Limb (tissue), 2 donors: Measurements from ENCODE around the gene ASXL1.
A peak's percentile ranks its signal among the peaks of the same experiment; 100 is the strongest.
"Not testable (repeated sequence)": the region's sequence is repeated elsewhere in the genome, so short reads cannot be mapped to it uniquely, and the experiment has no call there.

ENCODE experiments used
- DNase-seq, 2 donors: peaks; one replicate each; pipeline ENCODE4 v3.0.0-alpha.2; 2016; ENCODE audit errors: extremely low spot score in 2 of 2

ASXL1 gene

GRCh38 chr20:32465901-32466675 lies 108.0 kb downstream of the ASXL1 start:
- DNase-seq: not testable (repeated sequence)

GRCh38 chr20:32466739-32467505 lies 108.8 kb downstream of the ASXL1 start:
- no peak for DNase-seq

- DNase-seq: peak in 1 of 2 donors; percentile 39
Measured at GRCh38 chr20:32467506-32468312, 109.6 kb downstream of the ASXL1 start.

- DNase-seq: no peak
Measured at GRCh38 chr20:32468313-32468640, 110.1 kb downstream of the ASXL1 start.

DNA sequence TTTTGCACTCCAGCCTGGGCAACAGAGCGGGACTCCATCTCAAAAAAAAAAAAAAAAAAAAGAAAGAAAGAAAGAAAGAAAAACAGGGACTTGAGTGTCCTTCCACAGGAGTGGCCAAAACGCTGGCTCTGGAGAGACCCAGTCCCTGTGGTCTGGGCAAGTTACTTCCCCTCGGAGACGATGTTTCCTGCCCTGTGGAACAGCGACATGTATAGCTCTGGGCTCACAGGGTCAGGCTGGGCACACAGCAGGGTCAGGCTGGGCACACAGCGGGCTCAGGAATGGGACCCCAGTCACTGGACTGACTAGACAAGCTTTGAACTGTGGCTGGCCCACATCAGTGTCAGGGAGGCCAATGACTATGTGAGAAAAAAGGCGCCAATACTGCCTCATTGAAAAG lies 110.7 kb downstream of the ASXL1 start:
- DNase-seq: no peak

GRCh38 chr20:32470025-32470861 lies 112.1 kb downstream of the ASXL1 start:
- DNase-seq: peak; percentile 20 to 71

DNA sequence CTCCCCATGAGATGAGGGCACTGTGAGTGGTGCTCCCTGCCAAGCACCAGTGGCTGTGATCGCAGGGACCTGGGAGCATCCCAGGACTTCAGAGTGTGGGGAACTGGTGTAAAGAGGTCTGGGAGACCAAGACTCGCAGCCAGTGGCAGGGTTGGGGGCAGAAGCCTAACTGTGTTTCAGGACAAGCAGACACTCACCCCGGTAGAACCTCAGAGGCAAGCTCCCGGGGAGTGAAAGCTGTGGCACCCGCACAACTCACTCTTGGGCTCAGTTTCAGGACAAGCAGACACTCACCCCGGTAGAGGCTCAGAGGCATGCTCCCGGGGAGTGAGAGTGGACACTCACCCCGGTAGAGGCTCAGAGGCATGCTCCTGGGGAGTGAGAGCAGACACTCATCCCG lies 112.8 kb downstream of the ASXL1 start:
- no peak for DNase-seq

DNA sequence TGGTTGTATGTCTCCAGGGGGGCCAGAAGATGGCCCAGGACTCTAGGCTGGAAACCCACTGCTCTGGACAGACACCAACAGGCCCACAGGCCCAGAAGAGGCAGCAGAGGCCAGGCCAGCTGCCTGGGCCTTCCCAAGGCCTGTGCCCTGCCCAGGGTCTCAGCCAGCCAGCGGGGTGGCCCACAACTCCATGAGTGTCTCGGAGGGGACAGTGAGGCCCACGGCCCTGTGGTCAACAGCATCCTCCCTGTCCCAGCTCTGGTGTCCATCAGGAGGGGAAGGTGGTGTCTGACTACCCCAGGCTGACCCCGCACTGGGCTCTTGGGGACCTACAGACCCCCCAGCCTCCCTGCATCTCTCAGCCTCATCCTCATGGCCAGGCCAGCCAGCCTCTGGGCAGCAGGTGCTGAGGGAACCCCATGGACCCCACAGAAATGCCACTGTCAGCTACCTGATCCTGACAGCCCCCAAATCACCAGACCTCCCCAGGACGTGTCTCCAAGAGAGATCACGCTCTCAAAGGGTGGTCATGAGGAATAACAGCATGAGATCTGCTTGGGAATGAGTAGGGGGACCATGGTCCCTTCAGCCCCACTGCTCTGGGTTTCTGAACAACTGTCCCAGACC lies 114.6 kb downstream of the ASXL1 start:
- no peak for DNase-seq

GRCh38 chr20:32473231-32474008 lies 115.3 kb downstream of the ASXL1 start:
- no peak for DNase-seq

DNA sequence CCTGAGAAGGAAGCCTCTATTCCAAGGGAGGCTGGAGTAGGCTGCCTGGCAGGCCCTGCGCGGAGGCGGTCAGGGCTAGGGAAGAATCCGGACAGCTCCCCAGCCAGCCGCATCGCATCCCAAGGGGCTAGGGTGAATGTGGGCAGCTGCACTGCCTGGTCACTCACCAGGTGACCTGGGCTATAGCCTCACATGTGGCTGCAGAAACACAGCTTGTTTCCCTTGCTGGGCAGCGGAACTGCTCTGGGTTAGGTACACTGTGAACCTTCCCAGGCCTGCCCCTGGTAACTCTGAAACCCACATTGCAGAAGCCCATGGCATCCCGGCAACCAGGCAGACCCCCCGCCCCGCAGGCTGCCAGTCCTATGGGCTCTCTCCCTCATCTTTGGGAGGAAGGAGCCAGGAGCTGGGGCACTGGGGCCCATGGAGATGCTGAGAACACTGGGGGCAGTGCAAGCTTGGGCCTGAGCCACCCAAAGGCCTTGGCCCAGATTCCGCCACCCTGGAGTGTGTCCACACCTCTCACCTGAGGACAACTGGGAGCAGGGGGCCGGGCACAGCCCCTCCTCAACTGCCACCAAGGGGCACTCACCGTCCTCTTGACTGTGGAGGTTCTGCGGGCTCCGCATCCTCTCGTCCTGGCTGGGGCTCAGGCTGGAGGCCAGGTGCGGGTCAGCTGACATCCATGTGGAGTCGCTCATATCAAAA lies 116.0 kb downstream of the ASXL1 start:
- no peak for DNase-seq

DNA sequence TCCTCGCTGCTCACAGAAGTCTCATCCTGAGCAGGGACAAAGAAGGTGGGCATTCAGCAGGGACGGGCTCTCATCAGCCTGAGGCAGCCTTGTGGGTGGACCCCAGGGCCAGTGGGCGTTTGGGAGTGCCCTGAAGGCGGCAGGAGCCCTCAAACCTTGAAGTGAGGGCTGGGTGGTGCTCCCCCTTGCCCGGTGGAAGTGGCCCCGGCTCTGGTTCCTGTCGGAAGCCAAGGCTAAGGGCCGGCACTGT lies 116.5 kb downstream of the ASXL1 start:
- no peak for DNase-seq

DNA sequence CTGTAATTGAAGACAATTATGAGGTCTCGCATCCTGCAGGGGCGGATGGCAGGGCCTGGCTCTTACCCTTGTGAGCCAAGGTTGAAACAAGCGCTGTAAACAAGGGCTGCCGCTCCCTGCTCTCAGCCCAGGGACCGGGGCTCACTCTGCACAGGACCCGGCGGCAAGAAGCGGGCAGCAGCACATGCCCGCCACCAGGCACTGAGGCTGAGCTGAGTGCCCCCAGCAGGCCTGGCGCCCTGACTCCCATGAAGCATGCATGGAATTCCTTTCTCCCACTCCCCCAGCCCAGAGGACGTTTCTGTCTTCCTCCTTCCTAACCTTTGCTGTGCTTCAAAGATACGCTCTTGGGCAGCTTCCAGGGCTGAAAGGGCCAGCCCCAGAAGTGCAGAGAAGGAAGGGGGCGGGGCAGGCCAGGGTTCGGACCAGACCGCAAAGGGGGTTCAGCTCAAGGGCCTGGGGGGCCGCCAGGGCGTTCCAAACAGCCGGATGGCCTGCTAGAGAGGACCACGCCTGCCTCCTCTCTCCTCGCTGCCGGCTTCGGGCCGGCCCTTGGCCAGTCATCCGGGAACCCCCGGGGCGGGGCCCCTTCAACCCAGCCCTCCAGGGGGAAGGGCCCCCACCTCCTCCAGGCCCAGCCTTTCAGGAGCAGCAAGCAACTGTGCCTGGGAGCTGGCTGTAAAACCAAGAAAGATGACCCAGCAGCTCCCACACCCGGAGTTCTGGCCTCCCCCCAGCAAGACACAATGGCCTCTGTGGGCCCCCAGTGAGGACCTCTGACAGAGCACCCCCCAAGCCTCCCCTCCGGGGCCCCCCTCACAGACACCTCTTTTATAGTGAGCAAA lies 117.1 kb downstream of the ASXL1 start:
- peak; percentile 88 to 92 for DNase-seq

DNA sequence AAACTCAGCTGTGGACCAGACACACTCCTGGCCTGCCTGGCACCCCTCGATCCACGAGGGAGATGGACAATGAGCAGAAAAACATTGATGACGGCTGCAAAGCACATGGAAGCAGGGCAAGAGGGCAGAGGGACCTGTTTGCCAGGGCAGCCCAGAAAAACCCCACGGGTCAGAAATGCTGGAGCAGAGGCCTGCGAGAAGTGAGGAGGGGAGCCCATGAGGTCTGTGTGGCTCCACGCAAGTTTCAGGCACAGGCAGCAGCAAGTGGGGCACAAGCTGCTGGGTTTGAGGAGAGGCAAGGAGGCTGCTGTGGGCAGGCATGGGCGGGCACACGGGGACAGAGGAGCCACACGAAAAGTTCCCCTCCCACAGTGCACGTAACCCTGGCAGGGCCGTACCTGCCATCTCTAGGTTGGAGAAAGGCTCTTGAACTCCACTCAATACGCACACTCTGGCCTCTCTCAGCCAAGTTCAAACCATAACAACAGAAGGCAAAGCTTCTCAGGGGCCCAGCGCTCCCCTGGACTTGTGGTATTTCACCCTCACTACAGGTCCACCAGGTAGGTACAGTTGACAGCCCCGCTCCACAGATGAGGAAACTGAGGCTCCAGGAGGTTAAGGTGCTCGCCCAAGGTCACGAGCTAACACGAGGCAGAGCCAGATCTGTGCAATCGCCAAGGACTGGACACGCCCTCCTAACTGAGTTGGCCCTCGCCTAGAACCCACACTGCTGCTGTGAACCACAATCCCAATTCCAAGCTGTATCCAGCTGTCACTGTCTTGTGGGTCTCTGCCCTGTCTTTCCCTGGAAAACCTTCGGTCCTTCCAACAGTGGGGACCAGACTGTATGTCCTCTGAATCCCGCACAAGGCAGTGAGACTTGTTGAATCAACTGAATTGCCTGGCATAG lies 118.8 kb downstream of the ASXL1 start:
- no peak for DNase-seq

- DNase-seq: no peak
Measured at GRCh38 chr20:32477594-32478512, 119.7 kb downstream of the ASXL1 start.

GRCh38 chr20:32478576-32478975 lies 120.4 kb downstream of the ASXL1 start:
- no peak for DNase-seq

DNA sequence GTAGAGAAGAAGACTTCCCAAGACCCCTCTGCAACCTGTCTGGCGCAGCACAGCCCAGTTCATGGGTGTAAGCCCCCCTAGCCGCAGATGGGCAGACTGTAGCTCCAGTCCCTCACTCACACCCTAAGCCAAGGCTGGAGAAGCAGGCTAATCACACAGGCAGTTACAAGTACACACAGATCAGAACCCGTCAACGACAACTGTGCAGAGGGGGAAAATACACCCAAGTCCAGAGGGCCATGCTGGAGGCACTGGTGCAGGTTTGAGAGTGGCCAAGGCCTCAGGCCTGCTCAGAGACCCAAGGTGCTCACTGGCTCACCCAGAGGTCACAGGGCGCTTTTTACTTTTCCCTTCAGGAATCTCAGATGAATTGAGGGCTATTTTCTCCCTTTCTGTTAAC lies 120.9 kb downstream of the ASXL1 start:
- no peak for DNase-seq
